Endothelial cell of hepatic sinusoid (primary cell): ENCODE measurements around the gene FOXO1.
"Not testable (repeated sequence)": the region's sequence is repeated elsewhere in the genome, so short reads cannot be mapped to it uniquely, and the experiment has no call there.

Experiments
- in situ Hi-C: cut with HindIII; loops from 2 replicates; pipeline ENCODE4 v1.10.0; 2017; ENCODE audit warnings: low sequenced_read_pairs

The FOXO1 gene

GRCh38 chr13:40666933-40667621, 636 bp upstream of the FOXO1 start:
- in situ Hi-C loops = no loop called here

- in situ Hi-C loops = no loop called here
These were observed 1.1 kb downstream of the FOXO1 start for GRCh38 chr13:40665126-40666044.

GRCh38 chr13:40664350-40665125, 1.9 kb downstream of the FOXO1 start:
- in situ Hi-C loops = no loop called here

GRCh38 chr13:40664100-40664349, 2.4 kb downstream of the FOXO1 start:
- in situ Hi-C loops = not testable (repeated sequence)

GRCh38 chr13:40662866-40663265, 3.6 kb downstream of the FOXO1 start:
- in situ Hi-C loops = no loop called here

- in situ Hi-C loops = no loop called here
These were observed 4.4 kb downstream of the FOXO1 start for GRCh38 chr13:40661875-40662665.

- in situ Hi-C loops = no loop called here
These were observed 5.7 kb downstream of the FOXO1 start for GRCh38 chr13:40660692-40661091.

- in situ Hi-C loops = no loop called here
These were observed 6.2 kb downstream of the FOXO1 start for GRCh38 chr13:40660141-40660664.

GRCh38 chr13:40657951-40658350, 8.5 kb downstream of the FOXO1 start:
- in situ Hi-C loops = no loop called here

- in situ Hi-C loops = no loop called here
These were observed 9.1 kb downstream of the FOXO1 start for GRCh38 chr13:40657307-40657706.

- in situ Hi-C loops = no loop called here
These were observed 10.1 kb downstream of the FOXO1 start for GRCh38 chr13:40656358-40656757.

- in situ Hi-C loops = no loop called here
These were observed 12.7 kb downstream of the FOXO1 start for GRCh38 chr13:40653527-40654318.

- in situ Hi-C loops = no loop called here
These were observed 13.9 kb downstream of the FOXO1 start for GRCh38 chr13:40652588-40652940.

GRCh38 chr13:40651866-40652587, 14.4 kb downstream of the FOXO1 start:
- in situ Hi-C loops = no loop called here

GRCh38 chr13:40648841-40649240, 17.6 kb downstream of the FOXO1 start:
- in situ Hi-C loops = loop anchor here (10.0 kb wide), 1 partner anchor 64 kb away; no protein-coding TSS in a partner anchor

GRCh38 chr13:40648040-40648439, 18.4 kb downstream of the FOXO1 start:
- in situ Hi-C loops = loop anchor here (10.0 kb wide), 1 partner anchor 63 kb away; no protein-coding TSS in a partner anchor

- in situ Hi-C loops = loop anchor here (10.0 kb wide), 1 partner anchor 60 kb away; no protein-coding TSS in a partner anchor
These were observed 21.4 kb downstream of the FOXO1 start for GRCh38 chr13:40644838-40645604.

GRCh38 chr13:40640845-40641458, 25.5 kb downstream of the FOXO1 start:
- in situ Hi-C loops = loop anchor here (10.0 kb wide), 1 partner anchor 56 kb away; no protein-coding TSS in a partner anchor
